SK-N-MC (cell line): ENCODE data around the gene AKNA.
"Not testable (repeated sequence)": the region's sequence is repeated elsewhere in the genome, so short reads cannot be mapped to it uniquely, and the experiment has no call there.

Source experiments
- EZH2 ChIP-seq: fragments of 200-600 bp; sonication (generic); IDR thresholded peaks from one replicate; pipeline ENCODE4 v1.6.1; 2017; ENCODE audit warnings: antibody characterized with exemption
- FOXP2 ChIP-seq: optimal IDR thresholded peaks from 2 replicates; pipeline ENCODE3; 2011; ENCODE audit warnings: mild to moderate bottlenecking, moderate library complexity; ENCODE audit not compliant: insufficient read depth; ENCODE audit errors: extremely low read length, control extremely low read depth
- POLR2AphosphoS5 ChIP-seq: IDR thresholded peaks from 2 replicates; pipeline ENCODE4 v1.6.1; 2012; ENCODE audit warnings: mild to moderate bottlenecking, low read depth, low read length, borderline replicate concordance

- not testable (repeated sequence) for TF ChIP-seq EZH2, POLR2AphosphoS5, FOXP2
Measured at GRCh38 chr9:114333718-114334117, 54.1 kb downstream of the AKNA start.
